HG03558 (cell line): Measurements from ENCODE around the gene CCDC78.
"Not testable (repeated sequence)": the region's sequence is repeated elsewhere in the genome, so short reads cannot be mapped to it uniquely, and the experiment has no call there.

Source experiments
- ATAC-seq: cut with Tn5 transposase; IDR thresholded peaks from one replicate; pipeline ENCODE4 v1.9.1; 2021; ENCODE audit warnings: moderate number of reproducible peaks; ENCODE audit not compliant: unreplicated experiment; ENCODE audit errors: extremely low read depth

CCDC78 gene

GRCh38 chr16:714558-715476 lies 11.4 kb downstream of the CCDC78 start, which contains the start of gene METRN:
Gene METRN, plus strand, starts transcription at chr16:715118. Its CDS starts 172 bp downstream, at chr16:715290.
- no peak for ATAC-seq

- no peak for ATAC-seq
Measured at GRCh38 chr16:714079-714478, 12.2 kb downstream of the CCDC78 start.

- not testable (repeated sequence) for ATAC-seq
Measured at GRCh38 chr16:712740-713250, 13.4 kb downstream of the CCDC78 start.

- no peak for ATAC-seq
Measured at GRCh38 chr16:711548-712320, 14.5 kb downstream of the CCDC78 start.

- no peak for ATAC-seq
Measured at GRCh38 chr16:711084-711483, 15.2 kb downstream of the CCDC78 start.

GRCh38 chr16:710500-711075 lies 15.7 kb downstream of the CCDC78 start:
- ATAC-seq: no peak

- ATAC-seq: no peak
Measured at GRCh38 chr16:709566-710499, 16.4 kb downstream of the CCDC78 start.

- no peak for ATAC-seq
Measured at GRCh38 chr16:708959-709358, 17.3 kb downstream of the CCDC78 start.

GRCh38 chr16:708019-708418 lies 18.2 kb downstream of the CCDC78 start:
- ATAC-seq: no peak

- no peak for ATAC-seq
Measured at GRCh38 chr16:707062-707538, 19.1 kb downstream of the CCDC78 start.

- no peak for ATAC-seq
Measured at GRCh38 chr16:706189-707061, 19.8 kb downstream of the CCDC78 start.

GRCh38 chr16:705431-706188 lies 20.6 kb downstream of the CCDC78 start, which contains the start of gene FBXL16:
Gene FBXL16, minus strand, starts transcription at chr16:705801. Its CDS starts 8,396 bp downstream, at chr16:697405.
- ATAC-seq: no peak

GRCh38 chr16:704552-705380 lies 21.5 kb downstream of the CCDC78 start:
- no peak for ATAC-seq

- no peak for ATAC-seq
Measured at GRCh38 chr16:704047-704446, 22.2 kb downstream of the CCDC78 start.

GRCh38 chr16:703406-703805 lies 22.8 kb downstream of the CCDC78 start:
- ATAC-seq: no peak

GRCh38 chr16:702341-702740 lies 23.9 kb downstream of the CCDC78 start:
- no peak for ATAC-seq
